ENCODE results near the gene KRT34. TPM values are rescaled to one million over a fixed set of nuclear protein-coding genes. Genes with fewer than 3 reads are reported as not detected.
"Not testable (repeated sequence)": the region's sequence is repeated elsewhere in the genome, so short reads cannot be mapped to it uniquely, and the experiment has no call there.

The KRT34 gene
- total and polyA plus RNA-seq, 8 donors: not detected

DNA sequence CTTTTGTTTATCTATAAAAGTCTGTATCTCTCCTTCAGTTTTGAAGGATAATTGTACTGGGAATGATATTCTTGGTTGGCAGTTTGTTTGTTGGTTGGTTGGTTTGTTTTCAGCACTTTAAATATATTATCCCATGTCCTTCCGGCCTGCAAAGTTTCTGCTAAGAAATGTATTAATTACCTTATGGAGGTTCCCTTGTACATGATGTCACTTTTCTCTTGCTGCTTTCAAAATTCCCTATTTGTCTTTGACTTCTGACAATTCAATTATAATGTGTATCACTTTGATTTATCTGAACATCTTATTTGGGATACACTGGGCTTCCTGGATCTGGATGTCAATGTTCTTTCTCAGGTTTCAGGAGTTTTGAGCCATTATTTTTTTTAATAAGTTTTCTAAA, 4.1 kb upstream of the KRT34 start:
- no peak for DNase-seq
- TF ChIP-seq CTCF (IDR thresholded peaks at IDR 0.05): no peak
- H3K4me3 ChIP-seq: no peak overlapping the region
- H3K4me1 ChIP-seq: no peaks in the 10 kb centered on the region
- peaks cover 0 to 7% (median 0%) of the 10 kb centered on the region in 4 donors for H3K27me3 ChIP-seq
- 90 to 97% methylated on average over 1 of the region's 1 CpG for WGBS, 2 donors
- H3K27ac ChIP-seq: no peak overlapping the region
- intact Hi-C loops (cut with DNase I): no loop called here
- FAIRE-seq: no peak
- no peaks in the 10 kb centered on the region for H3K9me3 ChIP-seq
- no peak for ATAC-seq
- no peaks in the 10 kb centered on the region for H3K36me3 ChIP-seq

- WGBS, 2 donors: 75 to 78% methylated on average over 1 of the region's 1 CpG
- Histone ChIP-seq H3K9me3 (no peaks in the 10 kb centered on the region), H3K27me3 (peaks cover 0 to 7% (median 0%) of the 10 kb centered on the region in 4 donors), H3K4me1 (no peaks in the 10 kb centered on the region), H3K27ac (no peak overlapping the region), H3K4me3 (no peak overlapping the region), H3K36me3 (no peaks in the 10 kb centered on the region)
- FAIRE-seq (no peak), ATAC-seq (no peak), DNase-seq (no peak)
- intact Hi-C loops (cut with DNase I): no loop called here
- no peak for TF ChIP-seq CTCF (IDR thresholded peaks at IDR 0.05)
Measured at GRCh38 chr17:41383690-41384089, 1.6 kb upstream of the KRT34 start.

- no peaks in the 10 kb centered on the region for H3K36me3 ChIP-seq
- intact Hi-C loops (cut with DNase I): no loop called here
- FAIRE-seq (no peak), ATAC-seq (no peak), DNase-seq (no peak)
- peaks cover 0 to 7% (median 0%) of the 10 kb centered on the region in 4 donors for H3K27me3 ChIP-seq
- H3K9me3 ChIP-seq: no peaks in the 10 kb centered on the region
- no peaks in the 10 kb centered on the region for H3K4me1 ChIP-seq
- no peak overlapping the region for H3K27ac ChIP-seq
- H3K4me3 ChIP-seq: no peak overlapping the region
- TF ChIP-seq CTCF (IDR thresholded peaks at IDR 0.05): no peak
- WGBS, 2 donors: 91 to 93% methylated on average over 1 of the region's 1 CpG
Measured at GRCh38 chr17:41382394-41382793, 288 bp upstream of the KRT34 start.

DNA sequence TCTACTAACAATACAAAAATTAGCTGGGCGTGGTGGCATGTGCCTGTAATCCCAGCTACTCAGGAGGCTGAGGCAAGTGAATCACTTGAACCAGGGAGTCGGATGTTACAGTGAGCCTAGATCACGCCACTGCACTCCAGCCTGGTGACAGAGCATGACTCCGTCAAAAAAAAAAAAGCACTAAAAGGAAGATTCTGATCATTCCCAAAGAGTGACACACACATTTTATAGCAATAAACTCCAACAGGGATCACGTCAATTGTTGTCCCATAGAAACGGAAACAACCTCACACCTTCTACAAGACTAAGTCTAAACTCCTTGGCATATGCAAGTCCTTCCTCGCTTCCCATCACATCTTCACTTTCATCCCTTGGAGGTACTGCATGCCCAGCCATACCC, 2.0 kb downstream of the KRT34 start:
- H3K36me3 ChIP-seq; DNase-seq; H3K27ac ChIP-seq; ATAC-seq; H3K9me3 ChIP-seq; H3K4me3 ChIP-seq; intact Hi-C loops (cut with DNase I); H3K4me1 ChIP-seq; H3K27me3 ChIP-seq; FAIRE-seq: not testable (repeated sequence)
- WGBS, 2 donors: 70 to 84% methylated on average over 7 of the region's 7 CpGs

- Histone ChIP-seq H3K4me1 (no peaks in the 10 kb centered on the region), H3K36me3 (no peaks in the 10 kb centered on the region), H3K9me3 (no peaks in the 10 kb centered on the region), H3K4me3 (no peak overlapping the region), H3K27ac (no peak overlapping the region), H3K27me3 (no peaks in the 10 kb centered on the region)
- FAIRE-seq (no peak), ATAC-seq (no peak), DNase-seq (no peak)
- 24 to 36% methylated on average over 2 of the region's 2 CpGs for WGBS, 2 donors
- no peak for TF ChIP-seq CTCF (IDR thresholded peaks at IDR 0.05)
- intact Hi-C loops (cut with DNase I): no loop called here
Measured at GRCh38 chr17:41377546-41377945, 4.6 kb downstream of the KRT34 start.

DNA sequence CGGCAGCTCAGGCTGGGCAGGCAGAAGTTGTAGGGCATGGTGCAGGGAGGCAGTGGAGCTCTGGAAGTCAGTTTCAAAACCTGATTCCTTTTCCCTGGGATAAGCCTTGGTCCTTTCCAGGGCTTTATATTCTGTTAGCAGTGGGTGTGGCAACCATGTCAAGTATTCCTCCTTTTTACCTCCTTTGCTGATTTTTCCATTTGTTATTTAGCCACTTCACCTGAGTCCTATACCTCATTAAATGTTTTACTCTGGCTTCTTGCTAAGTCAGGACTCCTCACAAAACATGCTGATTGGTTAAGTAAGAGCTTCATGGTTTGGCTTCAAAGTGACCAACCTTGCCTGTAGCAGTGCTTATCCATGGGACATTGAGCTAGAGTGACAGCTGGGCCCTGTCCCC, 12.4 kb downstream of the KRT34 start, which contains the start of gene KRT33B:
KRT33B (minus strand) TSS at position 101 of the 400 bp plus-strand sequence; CDS start at position 38, 63 bp downstream.
- TF ChIP-seq CTCF (IDR thresholded peaks at IDR 0.05): no peak
- Histone ChIP-seq H3K4me3 (no peak within 1 kb of the TSS), H3K9me3 (no peaks in the 10 kb centered on the region), H3K27me3 (no peaks in the 10 kb centered on the region), H3K4me1 (no peaks in the 10 kb centered on the region), H3K27ac (no peak within 1 kb of the TSS), H3K36me3 (no peaks in the 10 kb centered on the region)
- FAIRE-seq (no peak), DNase-seq (no peak), ATAC-seq (no peak)
- 82 to 100% methylated on average over 1 of the region's 1 CpG for WGBS, 2 donors
- intact Hi-C loops (cut with DNase I): no loop called here
